Muscle layer of duodenum (tissue), 2 donors: ENCODE measurements around the gene IGIP.

ENCODE experiments used
- H3K27ac ChIP-seq: one replicate; pipeline ENCODE4 v1.7.0; 2013; ENCODE audit warnings: mild to moderate bottlenecking, low read length
- H3K27me3 ChIP-seq: one replicate; pipeline ENCODE4 v1.7.0; 2013; ENCODE audit warnings: low read depth, mild to moderate bottlenecking, control low read depth, low read length
- H3K36me3 ChIP-seq, 2 donors: one replicate each; pipeline ENCODE4 v1.7.0; 2013; ENCODE audit warnings: low read length in 2 of 2, control low read depth in 1 of 2, mild to moderate bottlenecking in 1 of 2; ENCODE audit not compliant: insufficient read depth in 2 of 2, control insufficient read depth in 1 of 2
- H3K4me1 ChIP-seq, 2 donors: one replicate each; pipeline ENCODE4 v1.7.0; 2013; ENCODE audit warnings: low read length in 2 of 2, mild to moderate bottlenecking in 2 of 2, control low read depth in 1 of 2, moderate library complexity in 1 of 2; ENCODE audit not compliant: insufficient read depth in 2 of 2, control insufficient read depth in 1 of 2
- H3K4me3 ChIP-seq, 2 donors: one replicate each; pipeline ENCODE4 v1.7.0; 2013; ENCODE audit warnings: low read length in 2 of 2, low read depth in 1 of 2, mild to moderate bottlenecking in 1 of 2
- H3K9me3 ChIP-seq, 2 donors: one replicate each; pipeline ENCODE4 v1.7.0; 2013; ENCODE audit warnings: low read length in 2 of 2, control low read depth in 1 of 2, mild to moderate bottlenecking in 1 of 2; ENCODE audit not compliant: control insufficient read depth in 1 of 2
- donor health status: healthy.

IGIP gene

GRCh38 chr5:140111859-140112551, 13.7 kb upstream of the IGIP start:
- Histone ChIP-seq H3K4me1 (peaks cover 17 to 64% of the 10 kb centered on the region in 2 donors), H3K4me3 (no peak overlapping the region), H3K27ac (peak overlapping the region; percentile 13), H3K36me3 (peaks cover 0 to 4% of the 10 kb centered on the region in 2 donors), H3K27me3 (no peaks in the 10 kb centered on the region), H3K9me3 (no peaks in the 10 kb centered on the region)

GRCh38 chr5:140112685-140113179, 13.0 kb upstream of the IGIP start:
- peaks cover 20 to 71% of the 10 kb centered on the region in 2 donors for H3K4me1 ChIP-seq
- no peaks in the 10 kb centered on the region for H3K9me3 ChIP-seq
- peak overlapping the region in 1 of 2 donors; percentile 81 for H3K4me3 ChIP-seq
- H3K27ac ChIP-seq, result peak overlapping the region; percentile 13
- peaks cover 0 to 4% of the 10 kb centered on the region in 2 donors for H3K36me3 ChIP-seq
- H3K27me3 ChIP-seq, result no peaks in the 10 kb centered on the region

GRCh38 chr5:140113180-140113698, 12.5 kb upstream of the IGIP start:
- peaks cover 20 to 73% of the 10 kb centered on the region in 2 donors for H3K4me1 ChIP-seq
- H3K9me3 ChIP-seq, result no peaks in the 10 kb centered on the region

GRCh38 chr5:140113699-140114263, 12.0 kb upstream of the IGIP start, which contains the start of gene PURA:
Gene PURA (plus strand): TSS chr5:140114109. CDS start chr5:140114182, 73 bp downstream.
- Histone ChIP-seq H3K36me3 (peaks cover 0 to 4% of the 10 kb centered on the region in 2 donors), H3K27me3 (no peaks in the 10 kb centered on the region), H3K27ac (peak within 1 kb of the TSS; percentile 78), H3K9me3 (no peaks in the 10 kb centered on the region), H3K4me3 (peak within 1 kb of the TSS; percentile 68 to 81), H3K4me1 (peaks cover 20 to 68% of the 10 kb centered on the region in 2 donors)

More at GRCh38 chr5:140113180-140113698, 12.5 kb upstream of the IGIP start:
- H3K36me3 ChIP-seq, result peaks cover 0 to 4% of the 10 kb centered on the region in 2 donors
- H3K27me3 ChIP-seq, result no peaks in the 10 kb centered on the region
- H3K27ac ChIP-seq, result peak overlapping the region; percentile 56
- peak overlapping the region; percentile 67 to 81 for H3K4me3 ChIP-seq

GRCh38 chr5:140114341-140115185, 11.2 kb upstream of the IGIP start:
- H3K4me3 ChIP-seq, result peak overlapping the region; percentile 68 to 81
- H3K36me3 ChIP-seq, result peaks cover 0 to 4% of the 10 kb centered on the region in 2 donors
- H3K4me1 ChIP-seq, result peaks cover 20 to 60% of the 10 kb centered on the region in 2 donors
- peak overlapping the region; percentile 78 for H3K27ac ChIP-seq
- H3K9me3 ChIP-seq, result no peaks in the 10 kb centered on the region
- no peaks in the 10 kb centered on the region for H3K27me3 ChIP-seq

GRCh38 chr5:140115186-140115500, 10.6 kb upstream of the IGIP start:
- Histone ChIP-seq H3K27me3 (no peaks in the 10 kb centered on the region), H3K4me3 (peak overlapping the region; percentile 68 to 81), H3K9me3 (no peaks in the 10 kb centered on the region), H3K36me3 (peaks cover 0 to 4% of the 10 kb centered on the region in 2 donors), H3K4me1 (peaks cover 20 to 59% of the 10 kb centered on the region in 2 donors), H3K27ac (peak overlapping the region; percentile 78)

GRCh38 chr5:140116716-140117115, 9.0 kb upstream of the IGIP start:
- Histone ChIP-seq H3K27ac (no peak overlapping the region), H3K9me3 (no peaks in the 10 kb centered on the region), H3K27me3 (no peaks in the 10 kb centered on the region), H3K4me3 (peak overlapping the region in 1 of 2 donors; percentile 22), H3K4me1 (peaks cover 20 to 54% of the 10 kb centered on the region in 2 donors), H3K36me3 (peaks cover 0 to 4% of the 10 kb centered on the region in 2 donors)

- Histone ChIP-seq H3K27ac (no peak overlapping the region), H3K4me3 (no peak overlapping the region)
Measured at GRCh38 chr5:140117523-140117922, 8.2 kb upstream of the IGIP start.

GRCh38 chr5:140118302-140118936, 7.3 kb upstream of the IGIP start:
- H3K9me3 ChIP-seq, result no peaks in the 10 kb centered on the region
- no peaks in the 10 kb centered on the region for H3K27me3 ChIP-seq
- H3K4me3 ChIP-seq, result no peak overlapping the region
- H3K36me3 ChIP-seq, result peaks cover 0 to 4% of the 10 kb centered on the region in 2 donors
- H3K27ac ChIP-seq, result no peak overlapping the region
- H3K4me1 ChIP-seq, result peaks cover 20 to 37% of the 10 kb centered on the region in 2 donors

More at GRCh38 chr5:140117523-140117922, 8.2 kb upstream of the IGIP start:
- H3K27me3 ChIP-seq, result no peaks in the 10 kb centered on the region
- H3K9me3 ChIP-seq, result no peaks in the 10 kb centered on the region
- peaks cover 0 to 4% of the 10 kb centered on the region in 2 donors for H3K36me3 ChIP-seq
- peaks cover 20 to 46% of the 10 kb centered on the region in 2 donors for H3K4me1 ChIP-seq

- Histone ChIP-seq H3K36me3 (no peaks in the 10 kb centered on the region), H3K27me3 (no peaks in the 10 kb centered on the region), H3K4me3 (no peak overlapping the region), H3K9me3 (no peaks in the 10 kb centered on the region), H3K4me1 (peaks cover 3% of the 10 kb centered on the region in 2 donors), H3K27ac (no peak overlapping the region)
Measured at GRCh38 chr5:140126315-140127012, 727 bp downstream of the IGIP start.
